Dermis microvascular lymphatic vessel endothelial cell (primary cell): ENCODE results near the gene MPND. TPM values are rescaled to one million over a fixed set of nuclear protein-coding genes. Genes with fewer than 3 reads are reported as not detected.
A peak's percentile ranks its signal among the peaks of the same experiment; 100 is the strongest.

Experiments used
- DNase-seq, 2 donors: peaks; one replicate each; pipeline versions ENCODE4 v3.0.0 to v3.0.0-alpha.2; 2010; ENCODE audit warnings: low read depth in 2 of 2
- total RNA-seq: library from RNA; depleted of rRNA; stranded (reverse); fragments of >200 nt; gene quantifications from 2 replicates; pipeline ENCODE4 v1.2.1, GENCODE V29; 2014

MPND gene
- total RNA-seq, 1 donor from 2014 or later = 5.8 TPM

GRCh38 chr19:4376991-4377781 is 33.8 kb downstream of the MPND start:
- DNase-seq = no peak

GRCh38 chr19:4378886-4379285 is 35.5 kb downstream of the MPND start:
- DNase-seq = no peak

GRCh38 chr19:4379383-4380253 is 36.3 kb downstream of the MPND start:
- DNase-seq = peak in 1 of 2 donors; percentile 80

DNA sequence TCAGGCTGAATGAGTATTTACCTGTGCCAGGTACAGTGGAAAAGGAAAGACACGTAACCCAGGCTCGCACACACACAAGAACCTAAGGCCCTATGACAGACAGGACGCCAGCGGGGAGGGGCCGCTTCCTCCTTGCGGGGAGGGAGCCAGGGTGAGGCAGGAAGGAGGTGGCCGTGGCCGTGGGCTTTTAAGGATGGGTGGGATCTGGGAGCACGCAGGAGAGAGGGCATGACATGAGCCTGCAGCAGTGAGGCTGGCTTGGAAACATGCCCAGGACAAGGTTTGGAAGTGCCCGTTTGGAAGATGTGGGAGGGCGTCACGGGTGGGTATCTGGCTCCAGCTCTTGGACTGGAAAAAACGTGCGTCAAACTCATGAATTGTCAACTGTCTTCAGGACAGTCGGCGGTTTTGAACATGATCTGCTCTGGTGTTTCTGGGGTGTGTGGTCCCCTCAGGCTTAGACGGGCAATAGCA is 36.9 kb downstream of the MPND start:
- DNase-seq = peak in 1 of 2 donors; percentile 48

- DNase-seq = no peak
Measured at GRCh38 chr19:4385291-4386040, 42.1 kb downstream of the MPND start.

- DNase-seq = peak in 1 of 2 donors; percentile 72
Measured at GRCh38 chr19:4386041-4386782, 42.9 kb downstream of the MPND start.

DNA sequence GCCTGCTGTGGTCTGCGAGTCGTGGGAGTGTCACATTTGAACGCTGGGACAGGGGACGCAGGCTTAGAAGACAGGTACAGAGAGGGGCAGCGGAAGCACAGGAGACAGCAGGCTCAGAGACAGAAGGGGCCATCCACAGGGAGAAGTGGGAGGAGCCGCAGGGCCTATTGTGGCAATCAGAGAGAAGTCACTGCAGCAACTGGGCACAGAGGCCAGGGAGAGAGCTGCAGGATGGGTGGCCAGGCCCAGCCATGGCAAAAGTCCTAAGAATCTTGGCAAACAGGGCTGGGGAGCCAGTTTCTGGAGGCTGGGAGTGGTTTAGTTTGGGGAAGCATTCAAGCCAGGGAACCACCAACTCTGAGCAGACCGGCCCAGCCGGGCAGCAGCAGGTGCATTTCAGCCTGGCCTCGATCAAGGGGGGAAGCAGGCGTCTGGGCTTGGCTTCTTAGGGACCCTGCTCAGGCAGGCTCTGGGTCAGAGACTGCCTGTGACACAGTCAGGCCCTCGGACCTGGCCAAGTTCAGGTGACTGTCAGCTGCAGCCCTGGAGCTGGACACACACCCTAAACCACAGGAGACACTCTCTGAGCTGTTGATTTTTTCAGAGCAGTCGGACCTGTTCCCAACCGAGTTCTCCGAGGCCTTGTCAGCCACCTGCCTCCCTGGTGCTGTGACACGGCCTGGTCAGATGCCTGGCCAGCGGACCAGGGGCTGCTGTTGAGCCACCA is 45.1 kb downstream of the MPND start:
- DNase-seq = peak in 1 of 2 donors; percentile 47

GRCh38 chr19:4389064-4389375 is 45.7 kb downstream of the MPND start:
- DNase-seq = no peak

DNA sequence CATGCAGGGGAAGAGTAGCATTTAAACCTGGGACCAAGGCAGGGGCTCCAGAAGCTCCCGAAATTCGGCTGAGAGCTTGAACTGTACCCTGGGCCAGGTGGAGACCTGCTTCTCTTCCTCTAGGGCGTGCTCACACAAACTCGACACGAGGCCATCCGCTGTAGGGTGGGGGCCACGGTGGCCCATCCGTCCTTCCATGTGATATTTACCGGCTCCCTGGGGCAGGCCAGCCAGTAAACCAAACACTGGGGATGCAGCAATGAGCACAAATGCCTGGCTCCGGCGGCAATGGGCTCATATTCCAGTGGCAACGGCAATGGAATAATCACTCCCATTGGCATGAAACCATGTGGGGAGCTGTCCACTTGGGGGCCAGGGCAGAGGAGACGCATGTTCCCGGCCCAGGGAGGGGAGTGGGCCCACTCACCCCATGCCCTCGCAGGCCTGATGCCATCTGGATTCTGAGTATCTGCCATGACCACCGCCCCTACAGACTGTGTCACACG is 46.2 kb downstream of the MPND start:
- no peak for DNase-seq

- peak in 1 of 2 donors; percentile 93 for DNase-seq
Measured at GRCh38 chr19:4390017-4390566, 46.7 kb downstream of the MPND start.

GRCh38 chr19:4390567-4391305 is 47.4 kb downstream of the MPND start:
- no peak for DNase-seq

GRCh38 chr19:4391306-4391693 is 47.9 kb downstream of the MPND start:
- DNase-seq = peak in 1 of 2 donors; percentile 48

- DNase-seq = peak; percentile 99 to 100
Measured at GRCh38 chr19:4391701-4392483, 48.5 kb downstream of the MPND start.

GRCh38 chr19:4393947-4394590 is 50.7 kb downstream of the MPND start:
- peak; percentile 47 to 61 for DNase-seq

- DNase-seq = peak; percentile 47
Measured at GRCh38 chr19:4396949-4397783, 53.8 kb downstream of the MPND start.

DNA sequence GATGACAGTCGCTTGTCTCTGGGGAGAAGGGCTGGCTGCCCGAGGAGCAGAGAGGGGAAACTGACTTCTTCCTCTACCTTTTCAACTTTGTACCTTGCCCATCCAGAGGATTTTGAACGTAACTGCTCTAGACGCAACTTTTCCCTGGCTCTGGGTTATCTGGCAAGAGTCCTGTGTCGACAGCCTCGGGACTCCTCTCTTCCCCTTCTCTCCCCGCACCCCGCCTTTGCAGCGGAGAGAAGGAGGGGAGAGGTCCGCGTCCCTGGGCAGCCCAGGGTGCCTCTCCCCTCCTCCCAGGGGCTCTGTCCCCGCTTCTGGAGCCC is 56.4 kb downstream of the MPND start:
- DNase-seq = no peak
